BLaER1 (cell line): Measurements from ENCODE around the gene HES3.
"Not testable (repeated sequence)": the region's sequence is repeated elsewhere in the genome, so short reads cannot be mapped to it uniquely, and the experiment has no call there.

Experiments
- H3K27ac ChIP-seq: shearing (Covaris generic); formaldehyde crosslinking; 2 replicates; pipeline ENCODE4 v1.8.1; 2022
- H3K27me3 ChIP-seq: shearing (Covaris generic); formaldehyde crosslinking; 2 replicates; pipeline ENCODE4 v1.8.1; 2022
- H3K36me3 ChIP-seq: shearing (Covaris generic); formaldehyde crosslinking; 2 replicates; pipeline ENCODE4 v1.8.1; 2022
- H3K4me1 ChIP-seq: shearing (Covaris generic); formaldehyde crosslinking; 2 replicates; pipeline ENCODE4 v1.8.1; 2022
- H3K4me2 ChIP-seq: shearing (Covaris generic); formaldehyde crosslinking; 2 replicates; pipeline ENCODE4 v1.8.1; 2022
- H3K4me3 ChIP-seq: shearing (Covaris generic); formaldehyde crosslinking; 2 replicates; pipeline ENCODE4 v1.8.1; 2022
- H3K9ac ChIP-seq: shearing (Covaris generic); formaldehyde crosslinking; 2 replicates; pipeline ENCODE4 v1.8.1; 2022
- H3K9me3 ChIP-seq: shearing (Covaris generic); formaldehyde crosslinking; 2 replicates; pipeline ENCODE4 v1.8.1; 2022
- H4K20me1 ChIP-seq: shearing (Covaris generic); formaldehyde crosslinking; 2 replicates; pipeline ENCODE4 v1.8.1; 2022
- Cebpa-rat ChIP-seq: shearing (Covaris generic); IDR thresholded peaks from 2 replicates; pipeline ENCODE4 v1.8.1; 2022

Gene HES3

DNA sequence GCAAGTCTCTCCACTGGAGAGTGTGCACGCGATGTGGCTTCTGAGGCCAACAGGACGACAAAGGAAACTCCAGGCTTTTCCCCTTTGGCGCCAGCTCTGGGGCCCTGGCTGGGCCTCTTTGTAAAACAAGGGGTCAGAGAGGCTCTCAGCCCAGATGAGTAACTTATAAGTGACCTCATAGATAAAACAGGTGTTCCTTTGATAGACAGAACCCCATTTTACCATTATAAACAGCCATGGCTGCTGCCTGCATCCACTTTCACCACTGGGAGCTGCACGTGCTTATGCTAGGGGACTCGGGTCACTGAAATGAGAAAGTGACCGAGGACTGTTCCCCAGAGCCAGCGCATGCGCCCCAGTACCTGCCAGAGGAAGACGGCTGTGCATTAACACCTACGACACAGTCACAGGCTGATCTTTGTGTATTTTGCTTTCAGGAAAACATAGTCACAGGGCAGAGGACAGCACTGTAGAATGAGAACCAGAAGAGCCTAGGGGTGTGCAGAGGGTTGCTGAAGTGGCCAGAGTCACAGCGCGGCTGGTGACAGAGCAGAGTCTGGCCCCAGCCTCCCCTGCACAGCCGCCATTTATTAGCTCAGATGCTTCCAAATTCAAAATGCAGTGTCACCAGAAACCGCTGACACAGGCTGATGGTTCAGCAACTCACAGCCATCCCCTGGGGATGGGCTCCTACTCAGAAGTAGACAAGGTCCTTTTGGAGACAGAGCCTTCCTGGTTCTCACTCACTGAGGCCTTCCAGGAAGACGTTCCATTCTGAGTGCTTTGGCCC lies 25.4 kb upstream of the HES3 start:
- peaks cover 9% of the 10 kb centered on the region; the same call in 1 of the 2 replicates for H3K9me3 ChIP-seq
- H3K36me3 ChIP-seq: peaks cover 38% of the 10 kb centered on the region
- H3K4me2 ChIP-seq: peak overlapping the region; percentile 94
- H3K4me3 ChIP-seq: peak overlapping the region; percentile 47
- H4K20me1 ChIP-seq: no peaks in the 10 kb centered on the region
- H3K9ac ChIP-seq: peak overlapping the region; percentile 51
- no peaks in the 10 kb centered on the region for H3K27me3 ChIP-seq
- TF ChIP-seq Cebpa-rat: no peak
- H3K4me1 ChIP-seq: peaks cover 41% of the 10 kb centered on the region
- H3K27ac ChIP-seq: peak overlapping the region; percentile 77

DNA sequence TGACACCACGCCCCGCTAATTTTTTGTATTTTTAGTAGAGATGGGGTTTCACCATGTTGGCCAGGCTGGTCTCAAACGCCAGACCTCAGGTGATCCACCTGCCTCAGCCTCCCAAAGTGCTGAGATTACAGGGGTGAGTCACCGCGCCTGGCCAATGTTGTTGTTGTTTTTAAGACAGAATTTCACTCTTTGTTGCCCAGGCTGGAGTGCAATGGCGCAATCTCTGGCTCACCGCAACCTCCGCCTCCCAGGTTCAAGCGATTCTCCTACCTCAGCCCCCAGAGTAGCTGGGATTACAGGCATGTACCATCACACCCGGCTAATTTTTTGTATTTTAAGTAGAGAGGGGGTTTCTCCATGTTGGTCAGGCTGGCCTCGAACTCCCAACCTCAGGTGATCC lies 24.3 kb upstream of the HES3 start:
- Histone ChIP-seq H3K4me2 (peak overlapping the region; percentile 94), H3K4me1 (peaks cover 39% of the 10 kb centered on the region)

DNA sequence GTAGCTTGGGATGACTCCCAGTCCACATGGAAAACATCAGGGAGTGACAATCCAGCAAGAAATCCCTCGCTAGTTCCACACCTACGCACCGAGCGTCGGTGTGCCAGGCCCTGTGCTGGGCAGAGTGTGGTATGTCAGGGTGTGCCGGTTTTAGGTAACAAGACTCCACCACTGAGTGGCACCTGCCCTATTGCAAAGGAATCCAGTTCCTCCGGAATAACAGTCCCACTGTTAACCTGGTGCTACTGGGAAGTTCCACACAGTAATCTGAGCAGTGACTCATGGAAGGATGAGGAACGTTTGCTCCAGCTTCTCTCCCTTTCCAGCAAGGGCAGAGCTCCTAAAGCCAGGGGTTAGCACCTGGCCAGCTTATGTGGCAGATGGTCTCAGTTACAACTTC lies 23.7 kb upstream of the HES3 start:
- no peak for TF ChIP-seq Cebpa-rat
- Histone ChIP-seq H3K4me2 (no peak overlapping the region), H3K4me3 (no peak overlapping the region), H3K4me1 (peaks cover 39% of the 10 kb centered on the region), H3K36me3 (peaks cover 55% of the 10 kb centered on the region), H3K27ac (no peak overlapping the region), H4K20me1 (peaks cover 8% of the 10 kb centered on the region), H3K27me3 (no peaks in the 10 kb centered on the region), H3K9ac (no peak overlapping the region), H3K9me3 (no peaks in the 10 kb centered on the region)

More for the DNA sequence above, 24.3 kb upstream of the HES3 start:
- TF ChIP-seq Cebpa-rat: 0 out of 2 replicates have a peak, but pooled peaks have one; percentile 37
- H3K36me3 ChIP-seq: peaks cover 49% of the 10 kb centered on the region
- peak overlapping the region; percentile 51; the same call in 1 of the 2 replicates for H3K9ac ChIP-seq
- H3K27me3 ChIP-seq, H3K4me3 ChIP-seq, H4K20me1 ChIP-seq, H3K9me3 ChIP-seq: not testable (repeated sequence)
- peak overlapping the region; percentile 77; the same call in 1 of the 2 replicates for H3K27ac ChIP-seq

DNA sequence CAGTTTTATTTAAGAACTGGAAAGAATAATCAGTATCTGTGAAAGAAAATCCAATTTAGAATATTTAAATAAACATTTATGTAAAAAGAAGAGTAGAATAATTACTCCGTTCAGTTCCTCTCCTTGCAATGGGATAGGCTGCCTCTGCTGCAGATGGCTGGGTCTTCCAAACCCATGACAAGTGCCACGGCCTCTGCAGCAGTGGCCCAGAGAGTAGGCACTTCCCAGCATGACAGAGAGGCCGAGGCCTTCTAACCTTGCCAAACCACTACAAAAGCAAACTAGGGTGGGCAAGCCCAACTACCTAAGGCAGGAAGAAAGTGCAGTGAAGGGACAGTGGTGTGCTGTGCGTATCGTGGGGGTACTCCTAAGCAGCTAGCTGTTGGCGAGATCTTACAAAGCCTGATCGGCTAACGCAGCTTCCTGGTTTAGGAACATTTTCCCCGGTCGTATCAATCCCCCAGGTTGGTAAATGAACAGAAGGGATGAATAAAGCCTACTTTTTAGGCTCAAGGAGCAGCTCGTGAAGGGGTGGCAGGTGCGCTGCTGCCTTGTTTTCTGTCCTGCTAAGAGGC lies 22.7 kb upstream of the HES3 start:
- peaks cover 65% of the 10 kb centered on the region for H3K36me3 ChIP-seq
- TF ChIP-seq Cebpa-rat: no peak
- peaks cover 18% of the 10 kb centered on the region for H4K20me1 ChIP-seq
- H3K27me3 ChIP-seq: no peaks in the 10 kb centered on the region
- H3K4me3 ChIP-seq: no peak overlapping the region
- H3K9me3 ChIP-seq: no peaks in the 10 kb centered on the region
- no peak overlapping the region for H3K4me2 ChIP-seq
- no peak overlapping the region for H3K9ac ChIP-seq
- H3K4me1 ChIP-seq: peaks cover 49% of the 10 kb centered on the region
- H3K27ac ChIP-seq: no peak overlapping the region

DNA sequence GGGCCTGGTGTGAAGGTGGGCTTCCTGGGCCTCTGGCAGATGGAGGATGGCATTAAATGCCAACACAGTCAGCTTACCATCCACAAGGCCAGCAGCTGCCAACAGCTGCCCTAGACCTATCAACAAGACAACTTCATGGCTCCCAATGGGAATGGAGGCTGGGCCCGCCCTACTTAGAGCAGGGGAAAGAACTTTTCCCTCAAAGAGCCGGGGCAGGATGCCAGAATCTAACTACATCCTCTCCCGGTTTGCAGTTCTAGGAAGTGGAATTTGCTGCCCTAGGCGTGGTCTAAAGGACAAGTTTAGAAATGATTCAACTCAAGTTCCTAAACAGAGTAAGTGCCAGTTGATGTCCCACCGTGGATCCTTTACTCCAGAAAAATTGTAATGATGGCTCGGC lies 21.3 kb upstream of the HES3 start:
- peaks cover 46% of the 10 kb centered on the region for H3K4me1 ChIP-seq
- H3K9me3 ChIP-seq: no peaks in the 10 kb centered on the region
- no peak overlapping the region for H3K27ac ChIP-seq
- H3K4me3 ChIP-seq: no peak overlapping the region
- no peak overlapping the region for H3K9ac ChIP-seq
- peaks cover 29% of the 10 kb centered on the region for H4K20me1 ChIP-seq
- peaks cover 79% of the 10 kb centered on the region for H3K36me3 ChIP-seq
- H3K27me3 ChIP-seq: no peaks in the 10 kb centered on the region
- no peak for TF ChIP-seq Cebpa-rat
- H3K4me2 ChIP-seq: no peak overlapping the region

DNA sequence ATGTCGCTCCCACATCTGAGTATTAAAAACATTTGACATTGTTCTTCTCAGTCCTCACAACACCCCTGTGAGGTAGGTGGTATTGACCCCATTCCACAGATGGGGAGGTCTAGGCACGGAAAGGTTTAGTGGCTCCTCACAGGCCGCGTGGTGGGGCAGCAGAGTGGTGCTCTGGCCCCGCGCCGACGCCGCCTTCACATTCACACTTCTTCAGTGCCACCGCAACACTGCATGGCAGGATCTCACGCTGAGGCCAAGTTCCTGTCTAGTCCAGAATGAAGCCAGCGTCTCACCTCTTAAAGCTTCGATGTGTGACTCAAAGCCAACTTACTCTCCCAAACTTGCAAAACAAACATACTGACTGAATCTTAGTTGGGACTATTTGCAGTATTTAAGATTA lies 20.4 kb upstream of the HES3 start:
- no peak for TF ChIP-seq Cebpa-rat
- H3K4me1 ChIP-seq: peaks cover 46% of the 10 kb centered on the region
- peaks cover 89% of the 10 kb centered on the region for H3K36me3 ChIP-seq
- no peaks in the 10 kb centered on the region for H3K27me3 ChIP-seq
- H3K27ac ChIP-seq: no peak overlapping the region
- no peak overlapping the region for H3K4me3 ChIP-seq
- no peak overlapping the region for H3K4me2 ChIP-seq
- H3K9ac ChIP-seq: no peak overlapping the region
- H4K20me1 ChIP-seq: peaks cover 29% of the 10 kb centered on the region
- H3K9me3 ChIP-seq: no peaks in the 10 kb centered on the region

DNA sequence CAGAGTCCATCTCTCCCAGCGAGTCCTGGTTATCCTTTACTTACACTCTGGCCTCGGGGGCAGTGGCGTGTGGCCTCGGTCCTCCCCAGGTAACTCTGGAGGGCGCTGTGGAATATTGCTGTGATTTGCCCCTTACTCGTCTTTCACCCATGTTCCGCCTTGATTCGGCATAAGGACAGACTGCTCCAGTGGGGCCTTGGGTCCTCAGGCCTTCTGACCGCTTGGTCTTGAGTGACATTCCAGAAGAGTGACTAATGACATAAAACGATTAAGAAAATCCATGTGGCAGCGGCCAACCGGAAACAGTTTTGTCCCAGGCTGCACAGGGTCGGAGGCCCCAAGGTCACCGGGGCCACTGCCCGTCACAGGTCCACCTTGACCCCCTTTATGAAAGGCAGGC lies 19.3 kb upstream of the HES3 start:
- Histone ChIP-seq H3K9me3 (no peaks in the 10 kb centered on the region), H3K4me3 (no peak overlapping the region), H3K4me2 (no peak overlapping the region), H3K36me3 (peaks cover 100% of the 10 kb centered on the region), H4K20me1 (peaks cover 29% of the 10 kb centered on the region), H3K4me1 (peaks cover 37% of the 10 kb centered on the region), H3K27me3 (no peaks in the 10 kb centered on the region), H3K9ac (no peak overlapping the region), H3K27ac (no peak overlapping the region)
- TF ChIP-seq Cebpa-rat: no peak

DNA sequence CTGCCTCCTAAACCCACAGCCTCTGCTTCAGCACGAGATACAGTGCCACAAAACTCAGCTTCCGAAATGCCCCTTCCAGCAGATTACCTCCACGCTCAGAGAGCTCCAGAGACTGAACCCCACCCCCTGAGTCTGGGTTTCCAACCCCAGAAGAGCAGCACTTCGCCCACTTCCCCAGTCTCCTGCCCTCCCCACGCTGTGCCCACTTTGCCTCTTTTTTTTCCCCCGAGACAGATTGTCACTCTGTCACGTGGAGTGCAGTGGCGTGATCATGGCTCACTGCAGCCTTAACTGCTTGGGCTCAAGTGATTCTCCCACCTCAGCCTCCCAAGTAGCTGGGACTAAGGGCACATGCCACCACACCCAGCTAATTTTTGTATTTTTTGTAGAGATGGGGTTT lies 18.3 kb upstream of the HES3 start:
- peaks cover 100% of the 10 kb centered on the region for H3K36me3 ChIP-seq
- peaks cover 35% of the 10 kb centered on the region for H3K4me1 ChIP-seq
- H4K20me1 ChIP-seq: peaks cover 29% of the 10 kb centered on the region
- 0 out of 2 replicates have a peak overlapping the region, but pooled peaks have one; percentile 2 for H3K4me2 ChIP-seq
- no peak overlapping the region for H3K4me3 ChIP-seq
- H3K9me3 ChIP-seq: no peaks in the 10 kb centered on the region
- no peaks in the 10 kb centered on the region for H3K27me3 ChIP-seq
- no peak for TF ChIP-seq Cebpa-rat
- H3K9ac ChIP-seq: no peak overlapping the region
- H3K27ac ChIP-seq: no peak overlapping the region; the same call in 1 of the 2 replicates

DNA sequence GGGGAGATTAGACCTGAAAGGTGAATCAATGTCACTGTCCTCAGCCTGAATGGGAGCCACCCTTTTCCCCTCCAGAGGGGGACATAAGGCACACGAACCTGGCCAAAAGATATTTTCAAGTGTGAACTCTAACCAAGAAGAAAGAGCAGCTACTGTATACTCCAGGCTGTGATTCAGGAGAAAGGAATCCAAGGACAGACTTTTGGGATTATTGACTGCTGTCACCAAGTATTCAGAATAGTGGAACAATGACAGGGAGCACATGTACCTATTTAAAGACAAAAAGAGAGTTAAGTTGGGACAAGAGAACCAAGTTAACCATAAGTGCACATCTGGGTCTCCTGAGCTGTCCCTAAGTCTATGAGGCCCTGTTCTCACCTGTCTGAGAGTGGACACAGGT lies 10.6 kb upstream of the HES3 start:
- H3K4me2 ChIP-seq: no peak overlapping the region
- no peaks in the 10 kb centered on the region for H3K27me3 ChIP-seq
- H4K20me1 ChIP-seq: peaks cover 19% of the 10 kb centered on the region; the same call in 1 of the 2 replicates
- no peak for TF ChIP-seq Cebpa-rat
- H3K9me3 ChIP-seq: 0 out of 2 replicates have a peak, but pooled peaks cover 5% of the 10 kb centered on the region
- no peak overlapping the region for H3K27ac ChIP-seq
- peaks cover 31% of the 10 kb centered on the region for H3K4me1 ChIP-seq
- peaks cover 61% of the 10 kb centered on the region for H3K36me3 ChIP-seq
- no peak overlapping the region for H3K9ac ChIP-seq
- H3K4me3 ChIP-seq: no peak overlapping the region

DNA sequence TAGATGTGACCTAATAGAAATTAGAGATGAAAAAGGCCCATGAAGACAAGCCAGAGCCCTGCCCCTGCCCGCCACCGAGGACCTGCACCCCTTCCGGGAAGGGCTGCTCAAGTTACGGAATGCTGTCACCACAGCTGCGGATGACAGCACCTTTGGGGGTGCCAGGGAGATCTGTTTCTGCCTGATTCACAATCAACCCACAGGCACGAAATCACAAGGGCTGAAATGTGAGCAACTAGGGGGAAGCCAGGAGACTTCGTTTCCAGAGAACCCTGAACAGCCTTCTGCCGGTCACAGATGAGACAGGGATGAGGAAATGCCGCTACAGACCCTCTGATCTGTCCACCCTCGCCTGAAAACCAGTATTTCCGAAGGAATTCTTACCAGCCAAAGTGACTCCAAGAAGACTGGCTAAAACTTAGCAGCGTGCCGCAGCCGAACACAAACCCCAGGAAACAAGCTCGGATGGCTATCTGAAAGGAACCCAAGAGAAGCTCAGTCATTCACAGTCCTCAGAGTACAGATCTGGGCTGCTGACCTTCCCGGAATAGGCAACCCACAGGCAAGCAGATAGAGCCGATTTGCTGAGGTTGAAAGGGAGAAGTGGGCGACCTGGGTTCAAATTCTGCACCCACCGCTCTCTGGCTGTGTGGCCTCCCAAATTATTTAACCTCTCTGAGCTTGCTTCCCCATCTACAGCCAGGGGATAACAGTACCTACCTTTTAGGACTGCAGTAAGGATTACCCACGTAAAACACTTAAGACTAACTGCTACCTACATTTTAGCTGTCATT lies 9.3 kb upstream of the HES3 start:
- no peak for TF ChIP-seq Cebpa-rat

More for the DNA sequence above, 9.3 kb upstream of the HES3 start:
- H3K4me2 ChIP-seq: peak overlapping the region; percentile 96
- H3K4me3 ChIP-seq: peak overlapping the region; percentile 85
- H3K9ac ChIP-seq: peak overlapping the region; percentile 95
- H3K9me3 ChIP-seq: 0 out of 2 replicates have a peak, but pooled peaks cover 5% of the 10 kb centered on the region
- peak overlapping the region; percentile 90 for H3K27ac ChIP-seq
- peaks cover 48% of the 10 kb centered on the region for H3K36me3 ChIP-seq
- peaks cover 19% of the 10 kb centered on the region; the same call in 1 of the 2 replicates for H4K20me1 ChIP-seq
- H3K27me3 ChIP-seq: no peaks in the 10 kb centered on the region; the same call in 1 of the 2 replicates
- peaks cover 40% of the 10 kb centered on the region for H3K4me1 ChIP-seq
